Small intestine (tissue), 7 donors: ENCODE data around the gene P2RY6. TPM values are rescaled to one million over a fixed set of nuclear protein-coding genes. Genes with fewer than 3 reads are reported as not detected.
A peak's percentile ranks its signal among the peaks of the same experiment; 100 is the strongest.

Experiments used
- DNase-seq, 2 donors: peaks; one replicate each; pipeline versions ENCODE4 v3.0.0 to v3.0.0-alpha.2; 2013
- FAIRE-seq: peaks from 2 replicates; lab custom pipeline; 2012; peaks lifted over from hg19 to GRCh38; lab: Jason Lieb, UNC
- H3K27ac ChIP-seq, 3 donors: one replicate each; pipeline ENCODE4 v1.5.1; 2013; ENCODE audit warnings: low read length in 2 of 3, mild to moderate bottlenecking in 2 of 3, control low read depth in 1 of 3, inconsistent platforms in 1 of 3, low read depth in 1 of 3, moderate library complexity in 1 of 3
- H3K27me3 ChIP-seq, 3 donors: one replicate each; pipeline ENCODE4 v1.6.1; 2013; ENCODE audit warnings: low read length in 3 of 3, inconsistent platforms in 1 of 3; ENCODE audit not compliant: control insufficient read depth in 3 of 3, insufficient read depth in 3 of 3
- H3K36me3 ChIP-seq, 3 donors: one replicate each; pipeline ENCODE4 v1.6.1; 2013; ENCODE audit warnings: low read length in 3 of 3, inconsistent platforms in 1 of 3, low read depth in 1 of 3, mild to moderate bottlenecking in 1 of 3, moderate library complexity in 1 of 3; ENCODE audit not compliant: control insufficient read depth in 3 of 3, insufficient read depth in 2 of 3
- H3K4me1 ChIP-seq, 3 donors: one replicate each; pipeline ENCODE4 v1.6.1; 2013; ENCODE audit warnings: low read length in 2 of 3, inconsistent platforms in 1 of 3, low read depth in 1 of 3, mild to moderate bottlenecking in 1 of 3, moderate library complexity in 1 of 3; ENCODE audit not compliant: control insufficient read depth in 3 of 3, insufficient read depth in 2 of 3
- H3K4me3 ChIP-seq, 3 donors: one replicate each; pipeline ENCODE4 v1.5.1; 2013; ENCODE audit warnings: low read length in 3 of 3, control low read depth in 1 of 3, inconsistent platforms in 1 of 3, low read depth in 1 of 3, mild to moderate bottlenecking in 1 of 3, moderate library complexity in 1 of 3
- H3K9me3 ChIP-seq, 2 donors: one replicate each; pipeline ENCODE4 v1.6.1; 2013; ENCODE audit warnings: low read depth in 1 of 2, low read length in 1 of 2; ENCODE audit not compliant: control insufficient read depth in 2 of 2, insufficient read depth in 1 of 2
- WGBS, 3 donors: extraction: QIAGEN DNeasy Blood & Tissue Kit; methylation state at CpG; one replicate each; pipeline ENCODE4 v1.1.7; 2013; 5-methylcytosine and 5-hydroxymethylcytosine counted together
- polyA plus RNA-seq, 4 donors: library from polyadenylated mRNA; stranded (reverse) in 3 of 4; unstranded in 1 of 4; fragments of 200-250 nt in 3 of 4; fragments of 120-200 nt in 1 of 4; gene quantifications; one replicate each; pipeline versions ENCODE4 v1.2.1 to v1.2.3, GENCODE V29; 2013
- donor health status: healthy with polysubstance abuse.
- donor health status: control.
- donor health status: control.
- donor health status: Bipolar disorder and iron deficiency.
- donor health status: healthy.

The P2RY6 gene
- polyA plus RNA-seq, 4 donors, result 0.67 to 46.0 (median 3.1) TPM

DNA sequence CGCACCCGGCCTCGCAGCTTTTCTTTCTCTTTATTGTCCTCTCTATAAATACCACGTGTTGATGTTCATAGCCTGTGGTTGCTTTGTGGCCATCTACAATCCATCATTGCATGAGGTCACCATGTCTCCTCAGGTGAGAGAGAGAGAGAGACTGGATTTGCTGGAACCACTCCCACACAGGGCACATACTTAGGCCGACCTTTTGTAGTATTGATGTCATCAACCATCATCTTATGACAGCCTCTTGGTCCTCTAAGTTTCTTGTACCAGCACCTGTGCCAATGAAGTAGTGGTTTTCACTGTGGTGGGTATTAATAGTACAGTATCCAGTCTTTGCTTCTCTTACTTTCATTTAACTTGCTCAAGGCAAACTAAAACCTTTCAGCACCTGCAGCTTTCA is 22.8 kb upstream of the P2RY6 start:
- H3K4me3 ChIP-seq, result no peak overlapping the region
- peak overlapping the region in 1 of 3 donors; percentile 63 for H3K27ac ChIP-seq
- 61 to 85% (median 78%) methylated on average over 5 of the region's 5 CpGs for WGBS, 3 donors
- H3K27me3 ChIP-seq, result no peaks in the 10 kb centered on the region
- H3K36me3 ChIP-seq, result no peaks in the 10 kb centered on the region
- H3K9me3 ChIP-seq, result no peaks in the 10 kb centered on the region
- no peaks in the 10 kb centered on the region for H3K4me1 ChIP-seq
- DNase-seq, result no peak
- FAIRE-seq, result no peak

DNA sequence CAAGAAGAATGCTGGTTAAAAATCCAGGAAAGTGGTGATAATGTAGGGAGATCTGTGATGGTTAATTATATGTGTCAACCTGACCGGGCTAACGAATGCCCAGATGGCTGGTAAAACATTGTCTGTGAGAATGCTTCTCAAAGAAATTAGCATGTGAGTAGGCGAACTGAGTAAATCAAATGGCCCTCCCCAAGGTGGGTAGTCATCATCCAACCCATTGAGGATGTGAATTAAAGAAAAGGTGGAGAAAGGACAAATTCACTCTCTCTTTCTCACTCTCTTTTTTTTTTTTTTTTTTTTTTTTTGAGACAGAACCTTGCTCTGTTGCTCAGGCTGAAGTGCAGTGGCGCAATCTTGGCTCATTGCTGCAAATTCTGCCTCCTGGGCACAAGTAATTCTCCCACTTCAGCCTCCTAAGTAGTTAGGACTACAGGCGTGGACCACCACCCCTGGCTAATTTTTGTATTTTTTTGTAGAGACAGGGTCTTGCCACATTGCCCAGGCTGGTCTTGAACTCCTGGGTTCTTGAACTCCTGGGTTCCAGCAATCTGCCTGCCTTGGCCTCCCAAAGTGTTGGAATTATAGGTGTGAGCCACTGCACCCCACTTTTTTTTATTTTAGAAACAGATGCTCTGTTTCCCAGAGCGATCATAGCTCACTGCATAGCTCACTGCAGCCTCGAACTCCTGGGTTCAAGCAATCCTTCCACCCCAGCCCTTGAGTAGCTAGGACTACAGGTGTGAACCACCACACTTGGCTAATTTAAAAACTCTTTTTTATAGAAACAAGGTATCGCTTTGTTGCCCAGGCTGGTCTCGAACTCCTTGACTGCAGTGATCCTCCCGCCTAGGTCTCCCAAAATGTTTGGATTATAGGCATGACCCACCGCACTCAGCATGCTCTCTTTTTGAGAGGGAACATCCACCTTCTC is 22.0 kb upstream of the P2RY6 start:
- Histone ChIP-seq H3K9me3 (no peaks in the 10 kb centered on the region), H3K27me3 (no peaks in the 10 kb centered on the region), H3K27ac (peak overlapping the region in 1 of 3 donors; percentile 63), H3K4me1 (no peaks in the 10 kb centered on the region), H3K4me3 (no peak overlapping the region), H3K36me3 (no peaks in the 10 kb centered on the region)
- FAIRE-seq (no peak), DNase-seq (no peak)
- WGBS, 3 donors, result 91 to 95% (median 94%) methylated on average over 11 of the region's 11 CpGs

DNA sequence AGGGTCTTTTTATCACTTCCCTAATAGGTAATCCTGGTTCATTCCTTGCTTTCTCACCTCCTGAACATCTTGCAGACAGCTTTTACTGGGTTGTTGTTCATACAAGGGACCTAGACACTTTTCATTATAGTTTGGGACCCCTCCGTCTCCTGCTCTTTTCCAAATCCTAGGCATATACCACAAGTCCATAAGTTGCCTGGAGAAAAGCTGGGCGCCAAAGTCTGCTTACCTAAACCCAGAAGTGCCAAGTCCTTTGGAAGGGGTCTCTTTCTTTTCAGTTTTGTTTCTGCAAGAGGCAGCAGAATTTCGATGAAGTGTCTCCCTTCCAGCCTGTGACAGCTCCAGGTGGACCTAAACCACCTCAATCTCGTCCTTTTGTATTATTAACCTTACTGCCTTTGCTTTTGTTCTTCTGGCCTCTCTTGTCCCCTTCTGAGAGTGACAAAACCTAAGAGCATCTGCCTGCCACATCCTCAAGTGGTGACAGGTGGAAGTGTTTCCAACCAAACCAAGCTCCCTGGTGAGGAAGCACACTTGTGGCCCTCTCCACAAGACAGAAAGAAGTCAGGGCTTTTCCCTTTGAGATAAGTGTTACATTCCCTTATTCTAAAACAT is 19.5 kb upstream of the P2RY6 start:
- Histone ChIP-seq H3K4me3 (no peak overlapping the region), H3K36me3 (no peaks in the 10 kb centered on the region), H3K4me1 (no peaks in the 10 kb centered on the region), H3K27me3 (no peaks in the 10 kb centered on the region), H3K27ac (no peak overlapping the region), H3K9me3 (no peaks in the 10 kb centered on the region)
- FAIRE-seq (no peak), DNase-seq (no peak)
- 76 to 88% (median 87%) methylated on average over 4 of the region's 4 CpGs for WGBS, 3 donors

DNA sequence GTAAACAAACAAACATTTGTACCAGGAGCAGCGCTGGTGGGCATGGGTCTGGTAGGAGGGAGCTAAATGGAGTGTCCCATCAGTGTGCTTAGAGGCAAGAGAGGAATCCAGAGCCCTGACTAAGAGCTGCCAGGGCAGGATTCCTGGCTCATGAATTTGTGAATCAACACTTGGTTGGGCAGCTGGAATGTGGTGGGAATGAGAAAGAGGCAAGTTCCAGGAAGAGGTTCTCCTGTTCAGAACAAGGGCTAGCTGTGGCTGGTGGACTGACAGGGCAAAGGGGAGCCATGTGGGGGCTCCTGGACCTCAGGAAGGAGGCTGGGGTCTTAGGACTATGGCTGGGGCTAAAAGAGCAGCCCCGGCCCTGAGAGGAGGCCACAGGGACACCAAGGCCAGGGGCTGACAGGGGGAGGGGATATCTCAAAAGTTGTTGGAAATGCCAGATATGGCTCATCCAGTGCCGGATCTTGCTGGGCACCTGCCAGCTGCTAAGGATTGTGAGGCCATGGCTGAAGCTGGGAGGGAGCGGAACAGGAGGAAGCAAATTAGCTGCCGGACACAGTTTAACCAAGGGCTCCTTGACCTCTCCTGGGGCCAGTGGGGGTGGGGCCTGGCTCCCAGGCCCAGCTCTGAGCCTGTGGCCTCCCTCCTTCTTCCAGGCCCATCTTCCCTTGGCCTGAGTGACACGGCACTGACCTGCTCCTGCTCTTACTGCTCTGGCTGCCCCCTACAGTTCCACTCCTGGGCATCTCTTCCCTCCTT is 14.6 kb upstream of the P2RY6 start:
- H3K4me3 ChIP-seq, result no peak overlapping the region
- 75 to 90% (median 83%) methylated on average over 6 of the region's 6 CpGs for WGBS, 3 donors
- no peaks in the 10 kb centered on the region for H3K36me3 ChIP-seq
- H3K9me3 ChIP-seq, result no peaks in the 10 kb centered on the region
- DNase-seq (no peak), FAIRE-seq (no peak)
- no peak overlapping the region for H3K27ac ChIP-seq
- no peaks in the 10 kb centered on the region for H3K4me1 ChIP-seq
- H3K27me3 ChIP-seq, result no peaks in the 10 kb centered on the region

DNA sequence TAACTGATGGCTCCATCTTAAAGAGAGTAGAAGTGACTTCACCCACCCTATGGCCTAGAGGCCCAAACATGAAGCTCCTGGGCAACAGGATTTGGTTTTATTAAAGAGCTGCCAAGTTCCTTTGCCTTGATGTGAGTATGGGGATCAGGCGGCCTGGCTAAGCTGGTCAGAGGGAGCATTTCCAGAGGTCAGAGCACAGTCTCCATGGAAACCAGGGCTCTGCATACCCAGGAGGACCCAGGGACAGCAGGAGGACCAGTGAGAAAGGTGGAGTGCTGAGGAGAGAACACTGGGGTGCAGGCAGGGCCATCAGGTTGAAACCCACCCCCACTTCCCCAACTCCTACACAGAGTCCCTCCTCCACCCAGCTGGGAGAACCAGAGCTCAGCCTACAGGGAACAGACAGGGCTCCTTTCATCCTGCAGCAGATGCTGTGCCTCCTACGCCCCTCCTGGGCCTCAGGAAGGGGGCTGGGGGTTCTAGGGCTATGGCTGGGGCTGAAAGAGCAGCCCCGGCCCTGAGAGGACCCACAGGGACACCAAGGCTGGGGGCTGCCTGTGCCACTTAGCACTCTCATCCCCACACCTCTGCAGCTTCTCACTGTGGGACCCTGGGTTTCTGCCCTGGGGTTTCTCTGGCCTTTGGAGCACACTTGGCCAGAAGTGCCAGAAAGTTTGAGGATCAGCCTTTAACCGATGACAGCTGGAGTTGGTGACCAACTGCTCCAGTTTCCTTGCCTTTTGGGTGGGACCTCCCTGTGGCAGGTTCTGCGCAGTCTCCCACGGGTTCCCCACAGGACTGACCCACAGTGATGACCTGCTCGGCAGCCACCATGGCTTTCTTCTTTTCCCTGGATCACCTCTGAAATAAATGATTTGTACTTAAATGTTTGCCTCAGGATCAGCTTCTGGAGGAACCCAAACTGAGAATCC is 13.8 kb upstream of the P2RY6 start:
- DNase-seq, result no peak
- Histone ChIP-seq H3K27me3 (no peaks in the 10 kb centered on the region), H3K36me3 (no peaks in the 10 kb centered on the region), H3K27ac (no peak overlapping the region), H3K4me1 (no peaks in the 10 kb centered on the region), H3K4me3 (no peak overlapping the region), H3K9me3 (no peaks in the 10 kb centered on the region)
- 85 to 92% (median 91%) methylated on average over 7 of the region's 7 CpGs for WGBS, 3 donors
- FAIRE-seq, result no peak

DNA sequence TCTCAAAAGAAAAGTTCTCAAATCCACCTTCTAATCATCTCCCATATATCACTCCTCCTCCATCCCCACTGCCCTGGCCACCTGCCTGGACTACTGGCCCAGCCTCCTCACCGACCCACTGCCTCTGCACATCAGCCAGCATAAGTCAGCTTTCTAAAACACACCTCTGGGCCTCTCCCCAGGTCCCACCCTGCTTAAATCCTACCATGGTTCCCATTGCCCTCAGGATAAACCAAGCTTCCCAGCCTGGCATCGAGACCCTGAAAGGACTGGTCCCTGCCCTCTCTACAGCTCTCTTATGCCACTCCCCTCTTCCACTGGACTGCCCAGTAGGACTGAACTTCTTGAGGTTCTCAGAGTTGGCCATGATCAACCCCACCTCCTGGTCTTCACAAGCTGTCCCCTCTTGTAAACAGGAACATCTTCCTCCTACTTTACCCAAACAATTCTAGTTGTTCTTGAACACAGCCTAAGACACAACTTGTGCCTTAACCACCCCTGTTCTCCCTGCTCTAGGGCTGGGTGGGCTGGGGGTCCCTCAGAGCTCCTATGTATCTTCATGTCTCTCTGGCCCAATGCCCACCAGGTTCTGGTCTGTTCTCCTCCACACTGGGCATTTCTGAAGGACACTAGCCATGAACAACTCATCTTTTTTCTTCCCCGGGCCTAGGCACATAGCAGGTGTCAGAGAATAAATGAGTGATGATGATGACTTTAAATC is 12.6 kb upstream of the P2RY6 start:
- H3K9me3 ChIP-seq, result no peaks in the 10 kb centered on the region
- H3K4me1 ChIP-seq, result no peaks in the 10 kb centered on the region
- DNase-seq (no peak), FAIRE-seq (no peak)
- H3K27ac ChIP-seq, result no peak overlapping the region
- H3K36me3 ChIP-seq, result no peaks in the 10 kb centered on the region
- H3K4me3 ChIP-seq, result no peak overlapping the region
- 73 to 92% (median 90%) methylated on average over 3 of the region's 3 CpGs for WGBS, 3 donors
- H3K27me3 ChIP-seq, result no peaks in the 10 kb centered on the region

DNA sequence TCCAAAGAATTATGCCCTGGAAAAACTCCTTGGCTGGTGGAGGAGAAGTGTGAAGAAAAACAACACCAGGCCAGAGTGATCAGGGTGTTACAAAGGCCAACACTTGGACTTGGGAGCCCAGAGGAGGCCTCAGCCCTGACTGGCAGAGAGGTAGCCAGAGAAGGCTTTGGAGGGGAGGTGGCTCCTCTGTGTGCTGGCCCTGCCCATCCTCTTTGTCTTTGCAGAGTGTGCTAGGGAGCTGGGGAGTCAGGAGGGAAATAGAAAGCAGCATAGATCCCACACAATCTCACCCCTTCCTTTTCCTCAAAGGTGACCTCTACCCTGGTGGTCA is 12.0 kb upstream of the P2RY6 start:
- Histone ChIP-seq H3K36me3 (no peaks in the 10 kb centered on the region), H3K4me3 (no peak overlapping the region), H3K27me3 (peaks cover 0 to 2% (median 0%) of the 10 kb centered on the region in 3 donors), H3K27ac (no peak overlapping the region), H3K9me3 (no peaks in the 10 kb centered on the region), H3K4me1 (peaks cover 0 to 4% (median 0%) of the 10 kb centered on the region in 3 donors)
- FAIRE-seq (no peak), DNase-seq (no peak)
